NCI-H82 treated with DMSO at 0.1 percent for 48 hours (cell line): ENCODE measurements around the gene SCAF4.

Source experiments
- DNase-seq: peaks from one replicate; lab custom pipeline; 2025; ENCODE audit not compliant: unreplicated experiment; lab: John Stamatoyannopoulos, UW

The SCAF4 gene

DNA sequence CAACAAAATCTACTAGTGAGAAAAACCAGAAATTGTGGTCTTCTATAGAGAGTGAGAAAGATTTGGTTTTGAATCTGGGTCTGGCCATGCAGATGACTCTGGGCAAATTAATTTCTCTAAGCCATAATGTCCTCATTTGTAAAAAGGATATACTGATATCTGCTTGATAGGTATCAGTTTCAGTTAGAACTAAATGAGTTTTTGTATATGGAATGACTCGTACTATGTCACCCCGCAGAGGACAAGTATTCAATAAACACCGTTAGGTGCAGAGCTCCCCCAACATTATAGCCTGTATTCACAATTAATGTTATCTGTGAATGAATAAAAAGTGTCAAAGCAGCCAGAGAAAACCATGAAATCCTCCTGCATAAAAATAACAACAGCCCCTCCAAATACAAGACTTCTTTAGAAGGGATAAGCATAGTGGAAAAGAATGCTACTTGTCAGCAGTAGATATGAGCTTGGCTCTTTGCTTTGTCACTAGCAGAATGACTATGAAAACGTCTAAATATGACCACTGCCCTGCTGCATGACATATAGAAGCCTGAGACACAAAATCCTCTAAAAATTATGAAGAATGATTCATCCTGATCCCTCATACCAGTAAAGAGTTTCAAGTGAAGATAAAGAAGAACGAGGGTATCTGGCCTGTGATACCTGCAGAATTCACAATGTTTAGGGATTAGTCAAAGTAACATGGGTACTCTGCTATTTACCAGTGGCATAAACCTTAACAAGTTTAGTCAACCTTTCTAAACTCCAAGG lies 17.8 kb downstream of the SCAF4 start:
- DNase-seq: no peak

DNA sequence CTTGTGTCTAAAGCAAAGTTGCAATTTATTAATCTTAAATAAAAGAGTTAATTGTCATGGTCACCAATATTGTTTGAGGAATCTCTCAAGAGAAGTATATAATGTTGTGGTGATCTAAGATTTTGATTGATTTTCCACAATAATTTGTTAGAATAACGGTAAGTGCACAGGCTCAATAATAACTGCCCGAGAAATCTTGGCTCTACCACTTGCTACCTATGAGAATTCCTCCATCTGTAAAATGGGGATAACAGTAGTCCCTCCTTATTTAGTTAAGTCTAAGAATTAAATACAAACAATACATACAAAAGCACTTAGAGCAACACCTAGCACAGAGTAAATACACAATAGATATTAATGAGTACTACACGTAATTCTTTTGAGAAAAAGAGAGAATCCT lies 18.8 kb downstream of the SCAF4 start:
- DNase-seq: no peak

DNA sequence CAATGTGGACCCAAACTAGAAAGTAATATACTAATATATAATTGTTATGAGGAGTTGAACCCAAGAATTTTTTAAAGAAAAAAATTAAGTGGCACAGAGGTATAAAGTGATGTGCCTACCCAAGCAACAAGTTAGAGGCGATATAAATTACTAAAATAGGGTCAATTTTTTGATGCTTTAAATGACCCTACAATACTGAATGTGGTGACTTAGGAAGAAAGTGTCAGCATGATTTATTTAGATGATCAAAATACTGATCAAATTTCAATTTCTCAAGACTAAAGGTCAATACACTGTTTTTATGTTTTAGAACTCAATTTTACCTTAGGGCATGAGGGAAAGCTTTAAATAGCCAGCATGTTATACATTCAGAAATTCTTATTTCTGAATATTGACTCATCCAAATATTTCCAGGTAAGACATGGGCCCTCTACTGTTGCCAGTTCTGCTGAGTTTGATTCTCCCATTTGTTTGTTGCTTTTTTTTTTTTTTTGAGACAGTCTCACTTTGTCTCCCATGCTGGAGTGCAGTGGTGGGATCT lies 20.1 kb downstream of the SCAF4 start:
- DNase-seq: no peak

DNA sequence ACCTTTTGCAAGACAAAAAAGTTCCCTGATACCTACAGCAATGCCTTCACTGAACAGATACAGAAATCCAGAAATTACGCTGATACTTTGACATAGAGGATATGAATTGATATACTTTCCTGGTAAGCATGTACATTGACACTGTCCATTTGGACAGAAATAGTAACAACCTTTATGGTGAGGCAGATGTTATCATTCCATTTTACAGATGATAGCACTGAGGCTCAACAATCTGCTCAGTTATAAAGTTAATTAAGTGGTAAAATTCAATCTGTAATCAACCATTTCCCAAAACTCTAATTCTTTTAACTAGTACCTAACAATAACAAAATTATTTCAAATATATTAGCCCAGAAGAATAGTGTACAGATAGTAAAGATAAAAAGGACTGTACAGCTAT lies 20.6 kb downstream of the SCAF4 start:
- no peak for DNase-seq

DNA sequence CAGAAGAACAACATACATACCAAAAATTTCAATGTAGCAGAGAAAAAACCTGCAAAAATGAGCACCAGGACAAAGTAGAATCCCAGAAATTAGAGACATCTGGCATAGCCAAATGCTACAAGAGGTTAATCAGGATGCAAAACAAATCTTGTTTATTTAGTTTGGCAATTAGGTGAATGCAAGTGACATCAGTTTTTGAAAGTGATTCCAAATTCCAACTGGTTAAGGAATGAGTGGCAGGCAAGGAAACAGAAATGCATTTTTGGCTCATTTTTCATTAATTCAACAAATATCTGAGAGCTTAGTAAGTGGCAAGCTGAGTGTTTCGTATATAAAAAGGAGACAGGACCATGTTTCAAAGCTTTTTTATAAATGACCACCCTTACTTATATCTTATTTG lies 21.3 kb downstream of the SCAF4 start:
- DNase-seq: no peak

DNA sequence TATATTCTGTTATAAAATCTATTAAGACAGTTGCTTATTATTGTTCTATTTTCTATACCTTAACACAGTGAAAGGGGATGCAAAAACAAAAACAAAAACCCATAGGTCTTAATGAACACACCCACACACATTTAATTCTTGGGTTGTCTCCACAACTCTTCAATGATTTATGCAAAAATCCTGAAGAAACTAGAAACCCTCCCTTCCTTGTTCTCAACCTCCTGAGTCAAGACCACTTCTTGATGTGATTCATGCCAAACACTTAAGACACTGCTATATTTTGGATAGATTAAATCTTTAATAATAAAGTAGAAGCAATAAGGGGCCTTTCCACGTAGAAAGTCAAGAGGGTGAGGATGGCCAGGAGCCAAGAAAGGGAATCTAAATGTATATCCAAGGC lies 23.4 kb downstream of the SCAF4 start:
- no peak for DNase-seq

DNA sequence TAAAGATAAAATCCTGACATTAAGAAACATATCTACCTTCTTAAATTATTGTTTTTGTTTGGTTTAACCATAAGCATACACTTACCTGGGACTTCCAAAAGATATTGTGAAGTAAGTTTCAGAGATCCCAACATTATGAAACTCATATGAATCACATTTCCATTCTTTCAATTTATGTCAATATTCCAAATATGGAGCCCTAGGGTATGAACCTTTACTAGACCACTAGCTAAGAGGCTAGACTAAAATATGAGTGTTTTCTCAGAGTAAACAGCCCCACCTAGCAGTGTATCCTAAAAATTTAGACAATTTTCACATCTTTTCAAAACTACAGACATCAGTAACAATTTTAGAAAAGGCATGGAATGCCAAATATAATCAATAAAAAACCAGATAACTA lies 24.4 kb downstream of the SCAF4 start:
- no peak for DNase-seq

DNA sequence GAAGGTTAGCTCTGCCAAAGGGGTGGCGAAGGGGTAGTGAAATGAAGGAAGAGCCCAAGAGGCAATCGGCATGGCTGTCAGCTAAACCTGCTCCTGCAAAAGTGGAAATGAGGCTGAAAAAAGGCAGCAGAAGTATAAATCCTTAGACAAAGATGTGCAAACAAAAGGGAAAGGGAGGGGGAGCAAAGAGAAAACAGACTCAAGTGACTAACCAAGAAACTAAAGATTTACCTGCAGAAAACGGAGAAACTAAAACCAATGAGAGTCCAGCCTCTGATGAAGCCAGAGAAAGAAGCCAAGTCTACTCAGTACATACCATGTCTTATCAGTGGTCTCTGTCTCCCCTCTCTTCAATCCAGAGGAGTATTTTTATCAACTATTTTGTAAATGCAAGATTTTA lies 25.4 kb downstream of the SCAF4 start:
- no peak for DNase-seq

DNA sequence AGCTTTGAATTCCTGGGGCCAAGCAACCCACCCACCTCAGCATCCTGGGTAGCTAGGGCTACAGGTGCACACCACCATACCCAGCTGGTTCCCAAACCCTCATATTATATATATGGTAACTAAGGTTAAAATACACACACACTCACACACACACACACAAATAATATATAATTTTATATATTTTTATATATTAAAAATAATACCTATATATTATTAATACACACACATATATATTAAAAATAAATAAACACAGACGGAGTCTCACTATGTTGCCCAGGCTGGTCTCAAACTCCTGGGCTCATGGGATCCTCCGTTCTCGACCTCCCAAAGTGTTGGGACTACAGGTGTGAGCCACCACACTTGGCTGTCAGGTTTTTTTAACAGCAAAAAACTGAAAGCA lies 31.9 kb downstream of the SCAF4 start:
- no peak for DNase-seq

DNA sequence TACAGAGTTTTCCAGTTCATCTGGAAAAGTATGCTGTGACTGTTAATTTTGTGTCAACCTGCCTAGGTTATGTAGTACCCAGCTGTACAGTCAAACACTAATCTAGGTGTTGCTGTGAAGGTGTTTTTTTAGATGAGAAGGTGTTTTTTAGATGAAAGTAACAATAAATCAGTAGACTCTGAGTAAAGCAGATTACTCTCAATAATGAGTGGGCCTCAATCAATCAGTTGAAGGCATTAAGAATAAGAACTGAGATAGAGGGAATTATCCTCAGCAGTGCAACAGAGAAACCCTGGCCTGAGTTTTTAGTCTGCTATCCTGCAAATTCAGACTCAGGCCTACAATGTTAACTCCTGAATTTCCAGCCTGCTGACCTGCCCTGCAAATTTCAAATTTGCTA lies 33.5 kb downstream of the SCAF4 start:
- DNase-seq: no peak

DNA sequence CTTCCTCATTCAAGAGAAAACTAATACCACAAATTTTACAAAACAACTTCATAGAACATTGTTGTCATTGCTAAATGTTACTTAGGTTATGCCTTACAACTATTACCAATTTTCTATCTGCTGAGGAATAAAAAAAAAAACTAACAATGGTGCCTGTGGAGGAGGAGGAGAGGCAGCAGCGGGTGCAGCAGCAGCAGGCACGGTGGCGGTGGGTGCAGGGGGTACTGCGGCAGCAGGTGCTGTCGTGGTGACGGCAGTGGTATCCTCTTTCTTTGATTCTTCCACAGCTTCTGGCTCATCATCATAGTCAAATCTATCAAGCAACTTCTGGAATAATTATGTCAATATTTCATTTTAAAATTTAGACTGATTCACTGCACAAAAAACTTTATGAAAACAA lies 35.5 kb downstream of the SCAF4 start:
- no peak for DNase-seq

DNA sequence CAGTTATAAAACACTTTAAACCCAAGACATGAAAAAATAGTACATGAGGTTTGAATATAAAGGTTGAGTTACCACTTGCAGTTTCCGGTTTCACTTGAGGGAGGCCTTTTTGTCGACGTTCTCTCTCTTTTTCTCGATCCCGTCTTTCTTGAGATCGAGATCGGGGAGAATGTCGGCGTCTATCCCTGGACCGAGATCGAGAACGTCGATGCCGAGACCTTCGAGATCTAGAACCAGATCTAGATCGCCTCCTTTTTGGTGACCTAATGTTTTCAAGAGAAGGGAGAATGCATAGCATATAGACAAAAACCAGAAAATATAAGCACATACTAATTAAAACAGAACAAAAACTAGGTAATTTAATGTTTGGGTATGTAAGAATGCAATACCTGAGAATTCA lies 38.7 kb downstream of the SCAF4 start:
- DNase-seq: no peak

DNA sequence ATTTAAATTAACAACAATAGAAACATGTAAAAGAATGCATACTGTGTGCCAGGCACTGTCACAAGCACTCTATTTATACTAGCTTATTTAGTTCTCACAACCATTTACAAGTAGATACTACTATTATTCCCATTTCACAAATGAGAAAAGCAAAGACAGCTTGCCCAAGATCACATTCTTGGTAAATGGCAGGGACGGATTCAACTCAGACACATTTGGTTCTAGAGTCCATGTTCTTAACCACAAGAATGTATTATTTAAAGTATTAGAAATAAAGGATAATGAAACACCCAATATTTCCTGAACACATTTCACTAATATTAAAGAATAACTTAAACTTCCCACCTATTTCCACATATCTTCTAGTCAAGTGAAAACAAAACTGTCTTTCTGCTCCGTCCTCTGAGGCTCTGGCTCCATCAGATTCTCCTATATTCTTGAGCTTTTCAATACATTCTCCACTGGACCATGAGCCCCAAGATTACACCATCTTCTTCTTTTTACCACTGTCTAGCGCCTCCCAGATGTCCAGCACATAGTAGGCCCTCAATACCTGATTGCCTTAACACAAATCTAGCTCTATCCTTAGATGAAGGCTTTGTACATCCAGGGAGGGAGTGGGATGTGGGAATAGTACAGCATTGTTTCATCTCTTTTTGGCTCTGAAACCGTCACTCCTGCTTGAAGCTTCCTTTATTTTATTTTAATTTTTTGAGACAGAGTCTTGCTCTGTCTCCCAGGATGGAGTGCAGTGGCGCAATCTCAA lies 43.1 kb downstream of the SCAF4 start:
- DNase-seq: no peak

DNA sequence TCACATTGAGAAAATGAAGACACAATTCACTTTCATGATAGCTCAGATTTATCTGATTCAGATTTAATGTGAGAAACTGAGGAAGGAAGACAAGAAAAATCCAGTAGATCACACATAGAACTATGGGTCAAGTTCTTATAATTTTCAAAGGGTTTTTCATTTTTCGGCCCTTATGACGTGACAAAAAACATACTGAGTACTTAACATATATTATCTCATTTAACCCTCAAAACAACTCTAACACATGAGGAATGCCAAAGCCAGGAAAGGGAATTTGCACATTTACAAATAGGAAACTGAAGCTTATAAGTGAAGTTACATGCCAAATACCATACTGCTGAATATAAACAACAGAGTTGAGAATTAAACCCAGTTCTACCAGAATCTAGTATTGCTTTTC lies 44.8 kb downstream of the SCAF4 start:
- no peak for DNase-seq

DNA sequence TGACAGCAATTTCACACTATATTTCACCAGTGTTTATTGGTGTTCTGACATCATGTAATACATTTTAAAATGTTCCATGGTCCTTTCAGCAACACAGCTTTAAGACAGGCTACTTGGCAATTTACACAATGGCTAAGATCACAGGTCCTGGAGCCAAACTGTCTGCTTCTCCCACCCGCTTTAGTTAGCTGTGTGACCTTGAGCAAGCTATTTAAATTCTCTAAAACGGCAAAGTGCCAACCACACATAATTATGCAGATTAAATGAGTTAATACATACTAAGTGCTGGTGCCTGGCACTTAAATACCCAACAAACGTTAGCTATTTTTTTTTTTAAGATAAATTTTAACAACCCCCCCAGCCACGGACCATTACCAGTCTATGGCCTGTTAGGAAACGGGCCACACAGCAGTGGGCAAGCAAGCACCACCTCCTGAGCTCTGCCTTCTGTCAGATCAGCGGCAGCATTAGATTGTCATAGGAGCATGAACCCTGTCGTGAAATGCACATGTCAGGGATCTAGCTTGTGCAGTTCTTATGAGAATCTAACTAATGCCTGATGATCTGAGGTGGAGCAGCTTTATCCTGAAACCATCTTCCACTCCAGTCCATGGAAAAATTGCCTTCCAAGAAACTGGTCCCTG lies 45.5 kb downstream of the SCAF4 start:
- DNase-seq: no peak

DNA sequence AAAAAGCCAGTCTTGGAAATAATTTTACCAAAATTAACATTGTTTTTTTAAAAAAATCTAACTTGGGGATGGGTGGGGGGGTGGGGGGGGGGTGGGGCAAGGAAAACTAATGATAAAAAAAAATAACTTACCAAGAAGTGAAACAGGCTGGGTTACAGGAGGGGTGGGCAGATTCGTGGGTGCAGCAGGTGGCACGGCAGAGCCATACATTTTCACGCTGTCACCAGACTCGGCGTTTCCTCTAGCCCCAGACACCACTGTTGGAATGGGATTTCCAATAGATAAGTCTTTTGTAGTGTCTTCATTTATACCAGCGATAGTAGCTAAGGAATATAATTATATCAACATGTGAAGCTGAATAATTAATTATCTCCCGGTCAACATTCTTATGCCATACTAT lies 47.0 kb downstream of the SCAF4 start:
- no peak for DNase-seq

DNA sequence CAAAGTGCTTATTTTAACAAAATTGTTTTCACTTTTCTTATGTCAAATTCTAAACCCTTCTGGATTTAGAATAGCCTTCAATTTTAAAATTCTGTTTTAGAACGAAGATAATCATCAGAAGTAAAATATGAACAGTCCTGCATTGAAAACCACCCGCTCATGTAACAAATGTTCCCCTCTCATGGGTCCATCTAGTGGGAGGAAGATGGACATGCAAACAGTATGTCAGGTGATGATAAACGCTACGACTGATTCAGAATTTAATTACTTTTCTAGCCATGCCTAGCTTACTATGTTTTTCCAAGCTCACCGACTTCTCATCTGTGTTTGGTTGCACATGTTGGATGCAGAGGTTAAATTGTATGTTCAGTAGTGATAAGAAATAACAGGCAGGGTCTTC lies 48.9 kb downstream of the SCAF4 start:
- DNase-seq: no peak

DNA sequence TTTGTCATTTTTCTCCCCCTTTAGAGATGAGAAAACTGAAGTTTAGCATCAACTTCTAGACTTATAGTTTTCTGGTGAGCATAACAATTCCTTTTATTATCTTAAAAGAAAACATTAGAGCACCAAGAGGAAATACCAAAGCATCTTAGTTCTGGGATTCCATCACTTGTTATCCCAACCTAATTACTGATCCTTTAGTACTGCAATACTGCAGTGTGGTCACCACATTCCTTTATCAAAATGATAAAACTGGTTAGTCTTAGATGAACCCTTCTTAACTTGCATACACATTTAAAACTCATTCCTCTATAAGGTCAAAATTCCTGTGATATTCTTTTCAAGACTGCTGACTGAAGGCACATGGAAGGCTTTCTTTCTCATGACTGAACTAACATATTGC lies 49.3 kb downstream of the SCAF4 start:
- no peak for DNase-seq

DNA sequence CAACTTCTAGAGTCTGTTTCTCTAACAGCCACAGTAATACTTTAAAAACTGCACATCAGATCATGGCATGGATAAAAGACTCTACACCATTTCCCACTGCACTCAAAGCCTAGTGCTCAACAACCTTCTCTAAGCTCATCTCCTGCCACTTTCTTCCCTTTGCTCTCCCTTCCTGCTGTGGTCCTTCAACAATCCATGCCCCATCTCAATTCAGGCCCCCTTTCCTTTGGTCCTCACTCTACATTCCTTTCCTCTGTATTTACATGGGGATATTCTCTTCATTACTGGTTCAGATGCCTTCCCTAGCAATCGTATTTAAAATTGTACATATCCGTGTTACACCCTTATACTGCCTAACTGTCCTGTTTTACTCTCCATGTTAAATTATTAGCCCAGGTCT lies 53.4 kb downstream of the SCAF4 start:
- DNase-seq: no peak

DNA sequence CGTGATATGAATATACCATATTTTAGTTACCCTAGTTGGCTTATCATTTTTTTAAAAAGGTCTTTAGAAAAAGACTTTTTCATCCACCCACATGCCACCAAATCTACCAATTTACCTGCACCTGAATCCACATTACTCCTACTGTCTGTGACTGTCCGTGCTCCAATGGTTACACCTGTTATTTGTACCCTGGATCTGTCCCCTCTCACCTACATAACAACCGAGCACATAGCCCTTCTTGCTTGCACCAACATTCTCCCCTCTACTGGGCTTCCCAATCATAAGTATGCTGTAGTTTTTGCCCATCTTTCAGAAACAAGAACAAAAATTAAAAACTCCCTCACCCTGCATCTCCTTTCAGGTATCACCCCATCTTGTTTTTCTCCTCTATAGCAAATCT lies 54.9 kb downstream of the SCAF4 start:
- DNase-seq: no peak

DNA sequence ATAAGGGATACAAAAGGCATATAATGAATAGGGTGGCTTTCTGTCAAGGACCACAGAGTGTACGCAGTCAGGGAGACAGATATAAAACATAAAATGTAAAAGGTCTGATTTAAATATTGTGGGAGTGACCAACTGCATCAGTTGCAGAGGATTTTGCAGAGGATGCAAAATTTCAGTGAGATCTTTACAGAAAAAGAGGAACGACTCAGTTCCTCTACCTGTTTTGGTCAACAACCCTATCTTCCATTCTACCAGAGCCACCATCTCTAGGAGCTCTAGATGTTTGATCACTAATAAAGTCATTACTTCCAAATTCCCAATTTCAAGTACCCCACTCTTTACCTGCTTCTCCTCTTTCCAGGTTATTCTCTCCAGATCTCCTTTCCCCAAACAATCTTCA lies 56.0 kb downstream of the SCAF4 start:
- DNase-seq: no peak

DNA sequence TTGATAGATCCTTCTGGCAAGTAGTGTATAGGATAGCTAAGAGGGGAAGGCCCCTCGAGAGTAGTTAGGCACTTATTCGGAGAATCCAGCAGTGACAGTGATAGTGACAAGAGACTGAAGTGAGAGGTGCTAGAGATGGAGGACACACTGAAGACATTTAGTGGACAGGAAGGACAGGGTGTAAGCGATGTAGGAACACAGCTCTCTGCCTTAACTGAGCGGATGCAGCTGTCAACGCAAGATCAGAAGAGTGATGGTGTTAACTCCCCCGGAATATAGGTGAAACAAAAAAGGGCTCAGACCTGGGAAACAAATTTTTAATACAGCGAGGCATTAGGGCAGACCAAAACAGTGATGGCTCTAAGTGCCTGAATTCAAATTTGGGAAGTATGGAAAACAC lies 56.6 kb downstream of the SCAF4 start:
- no peak for DNase-seq
